Lower leg skin (tissue), 4 donors: ENCODE measurements around the gene CUL5. TPM values are rescaled to one million over a fixed set of nuclear protein-coding genes. Genes with fewer than 3 reads are reported as not detected.
"Not testable (repeated sequence)": the region's sequence is repeated elsewhere in the genome, so short reads cannot be mapped to it uniquely, and the experiment has no call there.

Experiments used
- DNase-seq, 2 donors: peaks; one replicate each; pipeline ENCODE4 v3.0.0-alpha.2; 2019; ENCODE audit warnings: low spot score in 2 of 2
- H3K4me3 ChIP-seq: fragments of 200-600 bp; sonication (generic); 2 replicates; pipeline ENCODE4 v1.5.1; 2017; ENCODE audit warnings: mild to moderate bottlenecking, low read depth; ENCODE audit not compliant: poor library complexity, severe bottlenecking
- CTCF ChIP-seq, 3 donors: fragments of 450-650 bp; IDR thresholded peaks; one replicate each; pipeline ENCODE4 v1.5.1; 2016; ENCODE audit warnings: antibody characterized with exemption in 3 of 3, mild to moderate bottlenecking in 3 of 3, moderate library complexity in 2 of 3
- POLR2A ChIP-seq, 2 donors: fragments of 450-650 bp; IDR thresholded peaks; one replicate each; pipeline ENCODE4 v1.6.1; 2016 to 2017; ENCODE audit warnings: antibody characterized with exemption in 2 of 2, mild to moderate bottlenecking in 1 of 2, moderate library complexity in 1 of 2
- WGBS, 2 donors: methylation state at CpG; one replicate each; pipeline ENCODE4 v1.1.5; 2018; 5-methylcytosine and 5-hydroxymethylcytosine counted together
- intact Hi-C: fragments of 100-400 bp; cut with DNase I; formaldehyde crosslinking; loops from one replicate; pipeline ENCODE4 v1.15.0; 2023; ENCODE audit warnings: low total_unique reads
- total RNA-seq, 4 donors: library from RNA; depleted of rRNA; stranded (reverse); fragments of >200 nt; gene quantifications; one replicate each; pipeline ENCODE4 v1.1.0, GENCODE V29; 2016

Gene CUL5
- total RNA-seq, 4 donors from 2014 or later = 24.2 to 30.1 (median 29.4) TPM

GRCh38 chr11:108101090-108101775, 92.5 kb downstream of the CUL5 start:
- no peak for DNase-seq
- H3K4me3 ChIP-seq = no peak overlapping the region
- TF ChIP-seq POLR2A (IDR thresholded peaks at IDR 0.05) (no peak), CTCF (IDR thresholded peaks at IDR 0.05) (no peak)
- 84 to 94% methylated on average over 1 of the region's 1 CpG for WGBS, 2 donors
- intact Hi-C loops = no loop called here

GRCh38 chr11:108111126-108111525, 102.4 kb downstream of the CUL5 start:
- H3K4me3 ChIP-seq = no peak overlapping the region
- intact Hi-C loops = loop anchor here (10.0 kb wide), 1 partner anchor 544 kb away; no protein-coding TSS in a partner anchor
- TF ChIP-seq CTCF (IDR thresholded peaks at IDR 0.05) (no peak), POLR2A (IDR thresholded peaks at IDR 0.05) (no peak)
- WGBS, 2 donors = 94% methylated on average over 4 of the region's 4 CpGs
- DNase-seq = no peak

- intact Hi-C loops = loop anchor here (10.0 kb wide), 1 partner anchor 543 kb away; no protein-coding TSS in a partner anchor
- 94 to 96% methylated on average over 2 of the region's 2 CpGs for WGBS, 2 donors
- no peak overlapping the region for H3K4me3 ChIP-seq
- DNase-seq = no peak
- TF ChIP-seq CTCF (IDR thresholded peaks at IDR 0.05) = no peak
- TF ChIP-seq POLR2A (IDR thresholded peaks at IDR 0.05) = no peak
Observed at GRCh38 chr11:108112057-108112456, 103.4 kb downstream of the CUL5 start.

GRCh38 chr11:108115500-108116140, 106.9 kb downstream of the CUL5 start:
- H3K4me3 ChIP-seq = no peak overlapping the region
- no peak for TF ChIP-seq POLR2A (IDR thresholded peaks at IDR 0.05)
- TF ChIP-seq CTCF (IDR thresholded peaks at IDR 0.05) = no peak
- intact Hi-C loops = loop anchor here (10.0 kb wide), 1 partner anchor 539 kb away; no protein-coding TSS in a partner anchor
- DNase-seq = peak; percentile 71 to 97
- 22 to 25% methylated on average over 5 of the region's 5 CpGs for WGBS, 2 donors

- H3K4me3 ChIP-seq = no peak overlapping the region
- DNase-seq = no peak
- intact Hi-C loops = loop anchor here (10.0 kb wide), 1 partner anchor 537 kb away; no protein-coding TSS in a partner anchor
- TF ChIP-seq POLR2A (IDR thresholded peaks at IDR 0.05) = no peak
- no peak for TF ChIP-seq CTCF (IDR thresholded peaks at IDR 0.05)
Observed at GRCh38 chr11:108117746-108118371, 109.2 kb downstream of the CUL5 start.

GRCh38 chr11:108120936-108121273, 112.2 kb downstream of the CUL5 start:
- H3K4me3 ChIP-seq, DNase-seq, intact Hi-C loops: not testable (repeated sequence)
- 59 to 68% methylated on average over 7 of the region's 7 CpGs for WGBS, 2 donors
